DND-41 (cell line): ENCODE measurements around the gene STMN1.

ENCODE experiments used
- ATAC-seq: fragments of 200-7000 bp; cut with Tn5 transposase; 3 replicates; pipeline ENCODE4 v1.9.1; 2021; ENCODE audit warnings: low read depth; ENCODE audit not compliant: insufficient read depth
- DNase-seq: peaks from one replicate; pipeline ENCODE4 v3.0.0-alpha.2; 2020
- H2AFZ ChIP-seq: 2 replicates; pipeline ENCODE4 v1.6.0; 2012; ENCODE audit warnings: low read depth, low read length
- H3K27ac ChIP-seq: 2 replicates; pipeline ENCODE4 v1.5.1; 2012; ENCODE audit warnings: low read length, inconsistent platforms
- H3K27me3 ChIP-seq: fragments of 200-600 bp; sonication (generic); 2 replicates; pipeline ENCODE4 v1.6.0; 2012; ENCODE audit warnings: low read length, mild to moderate bottlenecking, inconsistent platforms; ENCODE audit not compliant: insufficient read depth, poor library complexity
- H3K36me3 ChIP-seq: 2 replicates; pipeline ENCODE4 v1.5.1; 2012; ENCODE audit warnings: low read length, inconsistent platforms; ENCODE audit not compliant: insufficient read depth
- H3K4me1 ChIP-seq: 2 replicates; pipeline ENCODE4 v1.5.1; 2012; ENCODE audit warnings: mild to moderate bottlenecking, low read length; ENCODE audit not compliant: insufficient read depth
- H3K4me2 ChIP-seq: 2 replicates; pipeline ENCODE4 v1.6.0; 2012; ENCODE audit warnings: mild to moderate bottlenecking, moderate library complexity, low read length, inconsistent platforms; ENCODE audit not compliant: insufficient read depth
- H3K4me3 ChIP-seq, 2 experiments: fragments of 200-600 bp in 1 of 2; shearing (Covaris generic) in 1 of 2; 2 replicates each; pipeline ENCODE4 v1.5.1; 2012 to 2016; ENCODE audit warnings: inconsistent platforms in 2 of 2, low read length in 2 of 2, mild to moderate bottlenecking in 2 of 2, low read depth in 1 of 2, moderate library complexity in 1 of 2
- H3K79me2 ChIP-seq: 2 replicates; pipeline ENCODE4 v1.6.0; 2012; ENCODE audit warnings: low read length, inconsistent platforms; ENCODE audit not compliant: insufficient read depth
- H3K9ac ChIP-seq: 2 replicates; pipeline ENCODE4 v1.6.0; 2012; ENCODE audit warnings: low read depth, mild to moderate bottlenecking, inconsistent platforms, low read length, moderate library complexity
- H3K9me3 ChIP-seq: 2 replicates; pipeline ENCODE4 v1.5.1; 2012; ENCODE audit warnings: low read length, moderate library complexity, mild to moderate bottlenecking, inconsistent platforms; ENCODE audit not compliant: insufficient read depth, severe bottlenecking
- H4K20me1 ChIP-seq: 2 replicates; pipeline ENCODE4 v1.6.0; 2012; ENCODE audit warnings: low read length; ENCODE audit not compliant: insufficient read depth
- EZH2 ChIP-seq: IDR thresholded peaks from 3 replicates; pipeline ENCODE4 v1.6.1; 2012; ENCODE audit warnings: borderline replicate concordance, low read depth, mild to moderate bottlenecking, moderate library complexity, low read length, inconsistent platforms; ENCODE audit not compliant: severe bottlenecking
- TF ChIP-seq, protein P1 (sequence below): IDR thresholded peaks from 2 replicates; pipeline ENCODE4 v1.5.1; 2012; ENCODE audit warnings: borderline replicate concordance, low read length, moderate library complexity, mild to moderate bottlenecking; ENCODE audit not compliant: poor library complexity, severe bottlenecking; ENCODE audit errors: extremely low read depth

STMN1 gene

DNA sequence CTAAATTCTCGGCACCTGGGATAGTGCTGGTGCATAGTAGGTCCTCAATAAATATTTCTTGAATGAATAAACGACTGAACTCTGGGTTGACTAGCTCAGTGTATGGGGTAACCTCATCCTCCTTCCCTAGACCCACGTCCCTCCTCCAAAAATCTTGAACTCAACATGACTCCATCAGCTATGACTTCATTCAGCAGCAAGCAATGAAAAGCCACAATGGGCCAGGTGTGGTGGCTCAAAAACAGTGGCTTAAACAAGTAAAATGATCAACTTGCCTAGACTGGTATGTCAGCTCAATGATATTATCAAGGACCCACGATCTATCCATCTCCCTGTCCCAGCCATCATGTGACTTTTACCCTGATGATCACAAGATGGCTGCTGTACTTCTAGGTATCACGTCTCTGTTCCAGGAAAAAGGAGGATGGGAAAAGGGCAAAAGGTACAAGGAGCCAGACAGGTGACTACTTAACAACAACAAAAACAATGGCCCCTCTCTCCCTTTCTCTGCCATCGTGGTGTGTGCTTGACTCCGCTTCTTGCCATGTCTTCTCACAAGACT lies 17.7 kb downstream of the STMN1 start:
- Histone ChIP-seq H3K27ac (no peak overlapping the region), H3K4me2 (no peak overlapping the region), H3K79me2 (no peaks in the 10 kb centered on the region), H3K9ac (no peak overlapping the region), H3K27me3 (no peaks in the 10 kb centered on the region), H3K9me3 (no peaks in the 10 kb centered on the region), H4K20me1 (no peaks in the 10 kb centered on the region), H3K4me1 (no peaks in the 10 kb centered on the region), H3K4me3 (no peak overlapping the region), H2AFZ (no peak overlapping the region), H3K36me3 (peaks cover 53% of the 10 kb centered on the region)
- no peak for TF ChIP-seq EZH2
- TF ChIP-seq, protein P1, sequence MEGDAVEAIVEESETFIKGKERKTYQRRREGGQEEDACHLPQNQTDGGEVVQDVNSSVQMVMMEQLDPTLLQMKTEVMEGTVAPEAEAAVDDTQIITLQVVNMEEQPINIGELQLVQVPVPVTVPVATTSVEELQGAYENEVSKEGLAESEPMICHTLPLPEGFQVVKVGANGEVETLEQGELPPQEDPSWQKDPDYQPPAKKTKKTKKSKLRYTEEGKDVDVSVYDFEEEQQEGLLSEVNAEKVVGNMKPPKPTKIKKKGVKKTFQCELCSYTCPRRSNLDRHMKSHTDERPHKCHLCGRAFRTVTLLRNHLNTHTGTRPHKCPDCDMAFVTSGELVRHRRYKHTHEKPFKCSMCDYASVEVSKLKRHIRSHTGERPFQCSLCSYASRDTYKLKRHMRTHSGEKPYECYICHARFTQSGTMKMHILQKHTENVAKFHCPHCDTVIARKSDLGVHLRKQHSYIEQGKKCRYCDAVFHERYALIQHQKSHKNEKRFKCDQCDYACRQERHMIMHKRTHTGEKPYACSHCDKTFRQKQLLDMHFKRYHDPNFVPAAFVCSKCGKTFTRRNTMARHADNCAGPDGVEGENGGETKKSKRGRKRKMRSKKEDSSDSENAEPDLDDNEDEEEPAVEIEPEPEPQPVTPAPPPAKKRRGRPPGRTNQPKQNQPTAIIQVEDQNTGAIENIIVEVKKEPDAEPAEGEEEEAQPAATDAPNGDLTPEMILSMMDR, result no peak
- no peak for ATAC-seq
- DNase-seq, result no peak

DNA sequence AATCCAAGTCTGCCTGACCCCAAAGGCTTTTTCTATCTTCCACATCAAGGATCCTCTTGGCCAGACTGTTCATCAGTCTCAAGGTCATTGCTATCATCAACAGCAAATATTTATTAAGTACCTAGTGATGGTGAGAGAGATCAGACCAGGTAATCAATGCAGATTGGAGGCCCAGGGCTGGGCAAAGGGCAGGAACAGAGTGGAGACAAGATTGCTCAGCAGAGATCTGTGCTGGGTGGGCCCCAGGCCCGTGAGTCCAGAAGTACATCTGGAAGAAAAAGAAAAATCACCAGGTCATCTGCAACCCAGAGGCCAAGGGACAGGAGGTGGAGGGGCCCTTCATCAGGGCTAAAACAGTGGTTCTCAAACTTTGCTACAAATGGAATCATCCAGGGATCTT lies 20.6 kb downstream of the STMN1 start:
- TF ChIP-seq, protein P1, result no peak
- no peak for TF ChIP-seq EZH2
- ATAC-seq (no peak), DNase-seq (no peak)
- Histone ChIP-seq H2AFZ (no peak overlapping the region), H3K79me2 (no peaks in the 10 kb centered on the region), H3K36me3 (peaks cover 35% of the 10 kb centered on the region), H3K4me1 (no peaks in the 10 kb centered on the region), H3K4me3 (no peak overlapping the region), H3K9me3 (no peaks in the 10 kb centered on the region), H3K27me3 (no peaks in the 10 kb centered on the region), H3K9ac (no peak overlapping the region), H3K4me2 (no peak overlapping the region), H4K20me1 (no peaks in the 10 kb centered on the region), H3K27ac (no peak overlapping the region)

DNA sequence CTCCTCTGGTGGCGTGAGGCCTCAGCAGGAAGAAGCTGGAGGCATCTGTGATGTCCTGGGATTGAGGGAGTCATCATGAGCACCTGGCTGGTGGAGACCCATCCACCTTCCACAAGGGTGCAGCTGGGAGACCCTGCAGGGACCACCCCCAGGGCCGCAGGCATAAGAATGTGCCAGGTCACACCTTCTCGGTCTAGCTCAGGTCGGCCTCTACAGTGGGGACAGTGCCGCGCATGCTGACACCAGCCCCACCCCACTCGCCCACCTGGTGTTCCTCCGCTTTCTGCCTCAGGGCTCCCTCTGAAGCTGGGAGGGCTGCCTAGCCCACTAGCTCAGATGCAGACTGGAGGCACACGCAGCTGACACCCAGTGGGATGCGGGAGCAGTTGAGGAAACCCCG lies 25.0 kb downstream of the STMN1 start:
- ATAC-seq, result peak; percentile 22; the same call in 1 of the 3 replicates
- Histone ChIP-seq H3K4me2 (no peak overlapping the region), H3K4me1 (no peaks in the 10 kb centered on the region), H3K9me3 (no peaks in the 10 kb centered on the region), H3K9ac (no peak overlapping the region), H3K4me3 (no peak overlapping the region), H3K79me2 (no peaks in the 10 kb centered on the region), H2AFZ (no peak overlapping the region), H3K27ac (no peak overlapping the region), H3K36me3 (peaks cover 8% of the 10 kb centered on the region), H4K20me1 (no peaks in the 10 kb centered on the region), H3K27me3 (no peaks in the 10 kb centered on the region)
- TF ChIP-seq, protein P1, result no peak
- TF ChIP-seq EZH2, result no peak
- DNase-seq, result no peak

DNA sequence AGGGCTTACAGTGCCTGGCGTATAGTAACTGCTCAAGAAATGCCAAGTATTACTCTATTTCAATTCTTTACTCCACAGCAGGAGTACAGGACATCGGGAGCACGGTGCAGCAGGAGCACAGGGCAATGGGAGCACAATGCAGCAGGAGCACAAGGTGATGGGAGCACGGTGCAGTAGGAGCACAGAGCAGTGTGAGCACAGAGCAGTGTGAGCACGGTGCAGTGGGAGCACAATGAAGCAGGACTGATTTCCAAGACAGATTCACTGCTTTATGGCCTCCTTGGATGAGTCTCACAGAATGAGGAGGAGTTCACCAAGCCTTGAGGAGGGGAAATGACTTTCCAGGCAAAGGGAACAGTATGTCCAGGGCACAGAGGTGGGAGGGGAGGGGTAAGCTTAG lies 25.7 kb downstream of the STMN1 start:
- TF ChIP-seq, protein P1, result no peak
- no peak for TF ChIP-seq EZH2
- no peaks in the 10 kb centered on the region for H3K27me3 ChIP-seq
- H3K4me1 ChIP-seq, result no peaks in the 10 kb centered on the region

More for the DNA sequence above, 25.7 kb downstream of the STMN1 start:
- no peak for DNase-seq
- H3K27ac ChIP-seq, result no peak overlapping the region
- H3K79me2 ChIP-seq, result no peaks in the 10 kb centered on the region
- H4K20me1 ChIP-seq, result no peaks in the 10 kb centered on the region
- no peak overlapping the region for H3K9ac ChIP-seq
- no peak for ATAC-seq
- no peak overlapping the region for H2AFZ ChIP-seq
- no peaks in the 10 kb centered on the region for H3K9me3 ChIP-seq
- H3K4me2 ChIP-seq, result no peak overlapping the region
- H3K36me3 ChIP-seq, result peaks cover 7% of the 10 kb centered on the region
- H3K4me3 ChIP-seq, result no peak overlapping the region
